Calu3 (cell line): ENCODE data around the gene PDHX. TPM values are rescaled to one million over a fixed set of nuclear protein-coding genes. Genes with fewer than 3 reads are reported as not detected.

ENCODE experiments used
- BruUV-seq: library from RNA; stranded (reverse); fragments of 400-500 nt; replicated peaks from 2 replicates; lab custom pipeline; 2021; lab: Mats Ljungman, UMichigan
- CTCF ChIA-PET: fragments of 300-600 bp; sonication (Branson Sonifier 250); formaldehyde crosslinking; loops from one replicate; lab custom pipeline; 2022; ENCODE audit warnings: antibody characterized with exemption; lab: Charles Lee
- DNase-seq: peaks from one replicate; pipeline ENCODE4 v3.0.0; 2022
- H3K27ac Mint-ChIP-seq: one replicate; pipeline ENCODE4 v1.8.0; 2022; ENCODE audit warnings: mixed read lengths; ENCODE audit not compliant: unreplicated experiment
- H3K27me3 Mint-ChIP-seq: one replicate; pipeline ENCODE4 v1.8.0; 2022; ENCODE audit warnings: mixed read lengths; ENCODE audit not compliant: unreplicated experiment
- H3K36me3 Mint-ChIP-seq: one replicate; pipeline ENCODE4 v1.8.0; 2022; ENCODE audit warnings: mild to moderate bottlenecking, moderate library complexity, mixed read lengths; ENCODE audit not compliant: insufficient read depth, unreplicated experiment
- H3K4me1 Mint-ChIP-seq: one replicate; pipeline ENCODE4 v1.8.0; 2022; ENCODE audit warnings: mild to moderate bottlenecking, low read depth, mixed read lengths; ENCODE audit not compliant: unreplicated experiment
- H3K4me3 Mint-ChIP-seq: one replicate; pipeline ENCODE4 v1.8.0; 2022; ENCODE audit warnings: mild to moderate bottlenecking, low read depth, moderate library complexity, mixed read lengths; ENCODE audit not compliant: unreplicated experiment
- H3K9me3 Mint-ChIP-seq: one replicate; pipeline ENCODE4 v1.8.0; 2022; ENCODE audit warnings: low read depth, mixed read lengths; ENCODE audit not compliant: unreplicated experiment
- intact Hi-C: fragments of 100-400 bp; cut with micrococcal nuclease; formaldehyde crosslinking; loops from one replicate; pipeline ENCODE4 v1.10.0; 2022; ENCODE audit not compliant: unreplicated experiment
- total RNA-seq: library from RNA; stranded (reverse); gene quantifications from 2 replicates; pipeline ENCODE4 v1.2.3, GENCODE V29; 2022
- TF ChIP-seq, protein P1 (sequence below): fragments of 200-600 bp; IDR thresholded peaks from one replicate; pipeline ENCODE4 v1.8.0; 2022; ENCODE audit warnings: antibody characterized with exemption; ENCODE audit not compliant: unreplicated experiment

The PDHX gene
- total RNA-seq, 1 experiment from 2014 or later = 47.6 TPM

DNA sequence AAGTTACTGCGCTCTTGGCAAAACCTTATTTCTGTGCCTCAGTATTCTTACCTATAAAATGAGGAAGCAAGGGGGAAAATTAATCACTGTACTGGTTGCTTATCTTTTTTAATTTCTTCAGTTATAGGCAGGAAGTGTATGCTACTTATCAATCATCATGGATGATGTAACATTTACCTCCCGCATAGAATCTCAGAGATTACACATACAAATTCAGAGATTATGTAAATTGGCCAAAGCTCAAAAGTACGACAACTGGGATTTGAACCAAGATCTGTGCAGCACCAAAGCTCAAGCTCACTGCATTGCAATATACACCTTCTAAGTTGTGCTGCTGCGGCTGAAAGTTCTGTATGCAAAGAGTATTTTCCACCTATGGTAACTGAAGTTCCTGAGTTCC, 83.0 kb downstream of the PDHX start:
- no TSS peak for BruUV-seq
- H3K9me3 Mint-ChIP-seq = no peaks in the 10 kb centered on the region
- H3K4me1 Mint-ChIP-seq = peaks cover 36% of the 10 kb centered on the region

DNA sequence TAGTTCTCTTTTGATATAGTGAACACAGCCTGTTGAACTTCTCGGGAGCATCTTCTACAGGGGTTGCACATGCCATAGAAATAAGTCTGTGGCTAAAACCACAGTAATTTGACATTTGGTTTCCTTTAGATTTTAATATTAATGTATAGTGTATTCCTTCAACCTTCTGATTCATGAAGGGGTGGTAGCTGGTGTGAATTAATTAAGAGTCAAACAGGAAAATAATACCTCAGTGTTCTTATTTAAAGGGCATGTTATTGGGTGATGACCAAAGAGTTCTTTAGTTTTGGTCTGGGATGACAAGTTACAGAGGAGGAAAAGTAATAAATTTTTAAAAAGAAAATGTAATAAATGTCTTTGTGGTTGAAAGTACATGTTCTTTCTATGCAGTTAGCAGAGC, 86.8 kb downstream of the PDHX start:
- no peak for DNase-seq
- H3K9me3 Mint-ChIP-seq = no peaks in the 10 kb centered on the region
- no peak overlapping the region for H3K4me3 Mint-ChIP-seq
- peaks cover 58% of the 10 kb centered on the region for H3K4me1 Mint-ChIP-seq
- CTCF ChIA-PET = no interaction called here
- H3K36me3 Mint-ChIP-seq = peaks cover 13% of the 10 kb centered on the region
- no TSS peak for BruUV-seq
- peak overlapping the region; percentile 39 for H3K27ac Mint-ChIP-seq
- intact Hi-C loops = no loop called here
- TF ChIP-seq, protein P1, sequence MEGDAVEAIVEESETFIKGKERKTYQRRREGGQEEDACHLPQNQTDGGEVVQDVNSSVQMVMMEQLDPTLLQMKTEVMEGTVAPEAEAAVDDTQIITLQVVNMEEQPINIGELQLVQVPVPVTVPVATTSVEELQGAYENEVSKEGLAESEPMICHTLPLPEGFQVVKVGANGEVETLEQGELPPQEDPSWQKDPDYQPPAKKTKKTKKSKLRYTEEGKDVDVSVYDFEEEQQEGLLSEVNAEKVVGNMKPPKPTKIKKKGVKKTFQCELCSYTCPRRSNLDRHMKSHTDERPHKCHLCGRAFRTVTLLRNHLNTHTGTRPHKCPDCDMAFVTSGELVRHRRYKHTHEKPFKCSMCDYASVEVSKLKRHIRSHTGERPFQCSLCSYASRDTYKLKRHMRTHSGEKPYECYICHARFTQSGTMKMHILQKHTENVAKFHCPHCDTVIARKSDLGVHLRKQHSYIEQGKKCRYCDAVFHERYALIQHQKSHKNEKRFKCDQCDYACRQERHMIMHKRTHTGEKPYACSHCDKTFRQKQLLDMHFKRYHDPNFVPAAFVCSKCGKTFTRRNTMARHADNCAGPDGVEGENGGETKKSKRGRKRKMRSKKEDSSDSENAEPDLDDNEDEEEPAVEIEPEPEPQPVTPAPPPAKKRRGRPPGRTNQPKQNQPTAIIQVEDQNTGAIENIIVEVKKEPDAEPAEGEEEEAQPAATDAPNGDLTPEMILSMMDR = no peak
- no peaks in the 10 kb centered on the region for H3K27me3 Mint-ChIP-seq

More for the DNA sequence above, 83.0 kb downstream of the PDHX start:
- no peaks in the 10 kb centered on the region for H3K27me3 Mint-ChIP-seq
- CTCF ChIA-PET = interaction anchor here (0.8 to 1.4 kb wide), 3 partner anchors 10 to 143 kb away, joined by 3 to 5 read pairs (median 4); no protein-coding TSS in a partner anchor
- H3K4me3 Mint-ChIP-seq = no peak overlapping the region
- TF ChIP-seq, protein P1 = no peak
- peaks cover 8% of the 10 kb centered on the region for H3K36me3 Mint-ChIP-seq
- DNase-seq = no peak
- peak overlapping the region; percentile 60 for H3K27ac Mint-ChIP-seq
- intact Hi-C loops = loop anchor here (2.0 to 5.0 kb wide), 3 partner anchors 72 to 413 kb away; no protein-coding TSS in a partner anchor

DNA sequence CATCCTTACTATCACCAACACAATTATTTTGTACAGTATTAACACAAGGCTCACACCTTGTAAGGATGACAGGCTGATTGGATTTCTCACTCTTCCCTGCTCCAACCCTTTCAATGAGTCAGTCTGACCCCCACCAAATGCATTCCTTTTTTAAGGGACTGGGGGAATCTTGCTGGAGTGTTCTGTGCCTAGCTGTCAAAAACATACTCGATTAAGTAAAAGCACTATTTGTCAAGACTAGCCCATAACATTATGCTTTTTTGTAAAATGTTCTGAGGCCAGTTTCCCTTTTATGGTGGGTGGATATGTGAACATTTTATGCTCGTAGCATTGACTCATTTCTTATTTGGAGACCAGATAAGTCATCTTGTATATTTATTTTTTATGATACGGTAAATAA, 87.2 kb downstream of the PDHX start:
- Mint-ChIP-seq H3K36me3 (peaks cover 13% of the 10 kb centered on the region), H3K27me3 (no peaks in the 10 kb centered on the region), H3K9me3 (no peaks in the 10 kb centered on the region), H3K27ac (peak overlapping the region; percentile 39), H3K4me1 (peaks cover 58% of the 10 kb centered on the region), H3K4me3 (no peak overlapping the region)
- TF ChIP-seq, protein P1 = no peak
- intact Hi-C loops = no loop called here
- no peak for DNase-seq
- CTCF ChIA-PET = no interaction called here
- BruUV-seq = no TSS peak

DNA sequence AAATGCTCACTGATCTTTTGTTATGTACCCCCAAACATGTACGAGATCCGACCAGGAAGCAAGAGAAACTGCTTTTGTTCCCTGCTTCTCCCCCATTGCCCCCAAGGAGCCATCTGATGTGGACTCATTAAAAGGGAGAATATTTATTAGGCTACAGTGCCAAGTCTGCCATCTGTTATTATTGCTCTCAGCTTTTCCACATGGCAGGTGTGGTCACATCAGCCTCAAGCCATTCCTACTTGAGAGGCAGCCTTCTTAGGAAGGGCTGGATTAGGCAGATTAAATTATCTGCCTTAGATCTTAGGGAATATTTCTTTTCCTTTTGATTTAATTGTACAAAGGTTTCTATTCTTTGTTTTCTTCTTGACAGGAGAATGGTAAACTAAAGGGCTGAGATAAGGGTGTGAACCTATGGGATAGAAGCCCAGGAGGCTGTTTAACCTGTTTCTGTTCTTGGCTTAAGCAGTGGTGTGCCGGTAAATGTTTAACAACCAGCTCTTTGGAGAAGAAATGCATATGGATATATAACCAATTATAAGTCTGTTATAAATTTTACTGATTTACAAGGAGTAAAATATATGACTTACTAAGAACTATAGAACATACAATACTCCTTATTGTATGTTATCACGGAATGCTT, 88.8 kb downstream of the PDHX start:
- CTCF ChIA-PET = interaction anchor here (1.1 to 2.0 kb wide), 4 partner anchors 137 to 161 kb away, joined by 3 to 7 read pairs (median 6); no protein-coding TSS in a partner anchor
- peaks cover 60% of the 10 kb centered on the region for H3K4me1 Mint-ChIP-seq
- H3K36me3 Mint-ChIP-seq = peaks cover 22% of the 10 kb centered on the region
- TF ChIP-seq, protein P1 = no peak
- no peaks in the 10 kb centered on the region for H3K9me3 Mint-ChIP-seq
- BruUV-seq = no TSS peak
- H3K4me3 Mint-ChIP-seq = peak overlapping the region; percentile 36
- peak overlapping the region; percentile 86 for H3K27ac Mint-ChIP-seq
- DNase-seq = peak; percentile 67
- intact Hi-C loops = loop anchor here (5.0 kb wide), 2 partner anchors 82 to 232 kb away; no protein-coding TSS in a partner anchor
- no peaks in the 10 kb centered on the region for H3K27me3 Mint-ChIP-seq
